Fibroblast of skin of scalp (primary cell): ENCODE measurements around the gene ATP11A.
"Not testable (repeated sequence)": the region's sequence is repeated elsewhere in the genome, so short reads cannot be mapped to it uniquely, and the experiment has no call there.

Experiments
- DNase-seq: peaks from one replicate; pipeline ENCODE4 v3.0.0-alpha.2; 2013

Gene ATP11A

GRCh38 chr13:112843392-112844111, 153.7 kb downstream of the ATP11A start:
- DNase-seq: no peak

DNA sequence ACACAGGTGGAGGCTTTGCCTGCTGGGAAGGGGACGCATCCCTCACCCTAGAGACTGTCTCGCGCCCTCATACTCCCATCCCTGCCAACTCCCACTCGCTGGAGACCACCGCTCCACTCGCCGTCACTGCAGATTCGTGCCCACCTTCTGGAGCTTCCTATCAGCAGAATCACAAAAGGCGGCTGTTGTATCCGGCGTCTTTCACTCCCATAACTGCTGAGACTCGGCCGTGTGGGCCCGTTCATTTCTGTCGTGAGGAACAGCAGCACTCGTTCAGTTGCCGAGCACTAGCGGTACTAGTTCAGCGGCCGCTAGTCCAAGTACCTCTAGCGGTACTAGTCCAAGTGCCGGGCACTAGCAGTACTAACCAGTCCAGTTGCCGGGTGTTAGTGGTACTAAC, 154.6 kb downstream of the ATP11A start:
- DNase-seq: no peak

GRCh38 chr13:112844879-112845278, 155.0 kb downstream of the ATP11A start:
- no peak for DNase-seq

- no peak for DNase-seq
Measured at GRCh38 chr13:112845511-112846144, 155.8 kb downstream of the ATP11A start.

- no peak for DNase-seq
Measured at GRCh38 chr13:112846411-112847115, 156.7 kb downstream of the ATP11A start.

DNA sequence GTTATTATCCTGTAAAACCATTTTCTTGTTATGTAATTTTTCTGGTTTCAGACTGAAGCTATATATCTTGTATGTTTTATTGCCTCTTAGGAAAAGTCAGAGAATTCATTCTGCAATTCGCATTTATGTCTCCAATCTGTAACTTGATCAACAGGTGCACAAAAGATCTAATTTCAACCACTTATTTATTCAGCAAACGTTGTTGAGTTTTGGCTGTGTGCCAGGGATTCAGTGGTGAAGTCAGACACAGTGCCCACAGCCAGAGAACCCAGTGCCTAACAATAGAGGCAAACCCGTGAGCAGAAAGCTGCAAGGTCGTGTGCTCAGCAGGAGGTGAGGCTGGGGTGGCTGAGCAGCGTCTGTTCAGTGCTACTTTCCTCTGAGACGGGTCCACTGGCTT, 159.7 kb downstream of the ATP11A start:
- no peak for DNase-seq

- DNase-seq: no peak
Measured at GRCh38 chr13:112850273-112850672, 160.4 kb downstream of the ATP11A start.

GRCh38 chr13:112851107-112852038, 161.5 kb downstream of the ATP11A start:
- DNase-seq: no peak

DNA sequence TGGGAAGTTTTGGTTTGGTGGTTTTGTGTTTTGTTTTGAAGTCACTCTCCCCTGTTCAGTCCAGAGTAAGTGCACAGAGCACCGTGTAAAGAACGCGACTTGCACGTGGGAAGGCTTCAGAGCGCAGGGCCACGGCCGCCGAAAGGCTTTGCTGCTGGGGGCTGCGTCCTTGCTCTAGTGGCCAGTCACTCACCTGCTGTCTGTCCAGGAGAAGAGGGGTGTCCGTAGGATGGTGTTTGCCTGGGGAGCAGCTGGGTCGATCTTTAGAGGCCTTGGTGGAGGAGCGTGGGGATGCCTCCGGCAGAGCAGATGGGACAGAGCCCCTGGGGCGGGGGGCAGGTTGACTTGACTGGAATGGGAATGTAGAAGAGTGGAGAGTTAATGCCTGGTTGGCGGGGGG, 162.6 kb downstream of the ATP11A start:
- no peak for DNase-seq

DNA sequence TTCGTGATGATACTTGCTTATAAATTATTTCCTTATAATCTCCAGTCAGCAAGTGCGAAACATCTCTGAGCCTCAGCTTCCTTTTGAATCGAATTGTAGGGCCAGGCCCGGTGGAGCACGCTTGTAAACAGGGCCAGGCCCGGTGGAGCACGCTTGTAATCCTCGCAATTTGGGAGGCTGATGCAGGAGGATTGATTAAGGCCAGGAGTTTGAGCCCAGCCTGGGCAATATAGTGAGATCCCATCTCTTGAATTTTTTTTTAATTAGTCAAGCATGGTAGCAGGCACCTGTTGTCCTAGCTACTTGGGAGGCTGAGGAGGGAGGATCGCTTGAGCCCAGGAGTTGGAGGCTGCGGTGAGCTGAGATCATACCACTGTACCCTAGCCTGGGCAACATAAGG, 163.0 kb downstream of the ATP11A start:
- no peak for DNase-seq

DNA sequence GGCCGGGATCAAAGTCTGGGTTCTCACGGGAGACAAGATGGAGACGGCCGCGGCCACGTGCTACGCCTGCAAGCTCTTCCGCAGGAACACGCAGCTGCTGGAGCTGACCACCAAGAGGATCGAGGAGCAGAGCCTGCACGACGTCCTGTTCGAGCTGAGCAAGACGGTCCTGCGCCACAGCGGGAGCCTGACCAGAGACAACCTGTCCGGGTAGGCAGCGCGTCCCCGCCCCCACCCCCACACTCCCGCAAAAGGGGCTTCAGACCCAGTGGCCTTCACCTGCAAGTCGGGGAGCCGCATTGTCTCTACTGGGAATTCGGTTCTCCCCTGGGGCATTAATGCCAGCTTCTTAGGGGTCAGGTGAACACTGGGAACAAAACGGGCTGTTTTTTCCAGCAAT, 164.5 kb downstream of the ATP11A start:
- no peak for DNase-seq

DNA sequence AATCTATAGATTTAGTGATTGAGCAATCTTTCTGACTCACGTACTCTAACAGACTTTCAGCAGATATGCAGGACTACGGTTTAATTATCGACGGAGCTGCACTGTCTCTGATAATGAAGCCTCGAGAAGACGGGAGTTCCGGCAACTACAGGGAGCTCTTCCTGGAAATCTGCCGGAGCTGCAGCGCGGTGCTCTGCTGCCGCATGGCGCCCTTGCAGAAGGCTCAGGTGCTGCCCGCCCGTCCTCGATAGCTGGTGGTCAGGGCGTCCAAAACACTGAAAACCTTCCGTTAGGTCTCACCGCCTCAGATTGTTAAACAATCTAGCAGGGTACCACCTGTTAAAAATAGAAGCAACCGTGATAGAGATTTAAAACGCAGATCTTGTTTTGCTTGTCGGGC, 166.0 kb downstream of the ATP11A start:
- DNase-seq: no peak

DNA sequence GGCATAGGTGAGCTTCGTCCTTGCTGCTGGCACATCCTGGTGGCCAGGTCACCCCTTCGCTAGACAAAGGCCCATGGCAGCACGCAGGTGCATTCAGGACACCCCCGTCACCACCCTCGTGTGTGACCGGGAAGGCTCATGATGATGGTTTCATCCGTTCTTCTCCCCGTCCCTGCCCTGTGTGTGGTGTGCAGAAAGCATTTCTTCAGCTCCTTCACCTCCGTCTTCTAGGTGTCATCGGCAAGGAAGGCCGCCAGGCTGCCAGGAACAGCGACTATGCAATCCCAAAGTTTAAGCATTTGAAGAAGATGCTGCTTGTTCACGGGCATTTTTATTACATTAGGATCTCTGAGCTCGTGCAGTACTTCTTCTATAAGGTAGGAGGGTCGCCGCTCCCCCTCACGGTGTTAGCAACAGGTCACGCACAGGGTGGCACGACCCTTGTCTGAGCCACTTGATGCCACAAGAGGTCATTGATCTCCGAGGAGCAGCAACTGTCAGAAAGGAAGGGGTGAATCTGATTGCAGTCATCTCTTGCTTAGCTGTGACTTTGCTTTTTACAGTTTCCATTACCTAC, 168.2 kb downstream of the ATP11A start:
- DNase-seq: no peak

GRCh38 chr13:112859128-112859816, 169.4 kb downstream of the ATP11A start:
- DNase-seq: no peak

GRCh38 chr13:112859817-112860190, 170.0 kb downstream of the ATP11A start:
- DNase-seq: no peak

GRCh38 chr13:112861876-112862615, 172.2 kb downstream of the ATP11A start:
- no peak for DNase-seq

DNA sequence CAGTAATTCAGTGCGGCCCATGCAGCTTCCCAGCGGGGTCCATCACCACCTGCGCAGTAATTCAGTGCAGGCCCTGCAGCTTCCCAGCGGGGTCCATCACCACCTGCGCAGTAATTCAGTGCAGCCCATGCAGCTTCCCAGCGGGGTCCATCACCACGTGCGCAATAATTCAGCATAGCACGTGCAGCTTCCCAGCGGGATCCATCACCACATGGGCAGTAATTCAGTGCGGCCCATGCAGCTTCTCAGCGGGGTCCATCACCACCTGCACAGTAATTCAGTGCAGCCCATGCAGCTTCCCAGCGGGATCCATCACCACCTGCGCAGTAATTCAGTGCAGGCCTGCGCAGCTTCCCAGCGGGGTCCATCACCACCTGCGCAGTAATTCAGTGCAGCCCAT, 173.5 kb downstream of the ATP11A start:
- DNase-seq: not testable (repeated sequence)

DNA sequence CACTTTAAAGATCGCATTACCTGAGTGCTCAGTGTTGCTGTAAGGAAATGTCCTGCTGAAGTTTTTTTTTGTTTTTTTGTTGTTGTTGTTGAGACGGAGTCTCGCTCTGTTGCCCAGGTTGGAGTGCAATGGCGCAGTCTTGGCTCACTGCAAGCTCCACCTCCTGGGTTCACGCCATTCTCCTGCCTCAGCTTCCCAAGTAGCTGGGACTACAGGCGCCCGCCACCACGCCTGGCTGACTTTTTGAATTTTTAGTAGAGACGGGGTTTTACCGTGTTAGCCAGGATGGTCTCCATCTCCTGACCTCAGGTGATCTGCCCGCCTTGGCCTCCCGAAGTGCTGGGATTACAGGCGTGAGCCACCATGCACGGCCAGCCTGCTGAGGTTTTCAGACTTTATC, 175.6 kb downstream of the ATP11A start:
- DNase-seq: not testable (repeated sequence)

GRCh38 chr13:112867301-112867711, 177.5 kb downstream of the ATP11A start:
- no peak for DNase-seq

DNA sequence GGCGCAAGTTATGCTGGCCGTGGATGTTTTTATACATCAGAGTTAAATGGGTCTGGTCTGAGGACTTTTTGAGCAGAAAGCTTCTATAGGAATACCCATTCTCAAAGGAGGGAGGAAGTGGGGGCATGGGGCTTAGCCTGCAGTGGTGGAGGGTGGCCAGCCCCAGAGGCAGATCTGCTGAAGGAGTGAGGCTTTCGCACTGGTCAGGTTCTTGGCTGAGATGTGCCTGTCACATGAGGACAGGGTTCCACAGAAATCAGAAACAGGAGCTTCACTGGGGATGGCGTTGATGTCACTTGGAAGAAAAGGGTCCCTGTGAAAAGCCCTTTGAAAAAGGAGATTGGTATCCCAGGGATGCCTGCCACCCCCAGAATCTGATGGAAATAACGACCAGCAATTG, 178.5 kb downstream of the ATP11A start:
- no peak for DNase-seq
